HepG2 (cell line): ENCODE results near the gene C9. TPM values are rescaled to one million over a fixed set of nuclear protein-coding genes. Genes with fewer than 3 reads are reported as not detected.

Source experiments
- BCL6 ChIP-seq: IDR thresholded peaks from 2 replicates; pipeline ENCODE4 v1.6.1; 2016; ENCODE audit warnings: missing genetic modification reagents, missing compliant biosample characterization
- FOXJ3 ChIP-seq: sonication (generic); formaldehyde crosslinking; IDR thresholded peaks from 2 replicates; pipeline ENCODE4 v1.4.0; 2020; ENCODE audit warnings: missing genetic modification reagents, mild to moderate bottlenecking, borderline replicate concordance
- HNF4G ChIP-seq, 2 experiments: sonication (generic) in 1 of 2; formaldehyde crosslinking in 1 of 2; IDR thresholded peaks; 2 replicates each; pipeline versions ENCODE4 v1.4.0 to v1.6.1; 2011 to 2020; ENCODE audit warnings: borderline replicate concordance in 2 of 2, low read depth in 2 of 2, mild to moderate bottlenecking in 2 of 2, low read length in 1 of 2, missing genetic modification reagents in 1 of 2, moderate library complexity in 1 of 2
- MAFG ChIP-seq: sonication (generic); formaldehyde crosslinking; IDR thresholded peaks from 2 replicates; pipeline ENCODE4 v1.5.1; 2020; ENCODE audit warnings: mild to moderate bottlenecking, missing genetic modification reagents
- MYC ChIP-seq: sonication (generic); formaldehyde crosslinking; IDR thresholded peaks from 2 replicates; pipeline ENCODE4 v1.9.0; 2021; ENCODE audit warnings: missing genetic modification reagents, borderline replicate concordance
- RCOR2 ChIP-seq: IDR thresholded peaks from 2 replicates; pipeline ENCODE4 v1.6.1; 2016; ENCODE audit warnings: missing biosample characterization, missing genetic modification reagents
- SYNCRIP ChIP-seq: fragments of 200-400 bp; formaldehyde crosslinking; IDR thresholded peaks from 2 replicates; pipeline ENCODE4 v1.6.1; 2018; ENCODE audit warnings: mild to moderate bottlenecking, low read depth, low read length; ENCODE audit not compliant: insufficient read depth
- U2AF2 ChIP-seq: fragments of 200-400 bp; formaldehyde crosslinking; IDR thresholded peaks from 2 replicates; pipeline ENCODE4 v1.6.1; 2017; ENCODE audit warnings: low read depth, mild to moderate bottlenecking, low read length
- YY1 ChIP-seq: IDR thresholded peaks from 2 replicates; pipeline ENCODE4 v1.6.1; 2011; ENCODE audit warnings: low read length, low read depth, moderate library complexity, mild to moderate bottlenecking; ENCODE audit not compliant: insufficient read depth, insufficient replicate concordance
- ZNF12 ChIP-seq: sonication (generic); formaldehyde crosslinking; IDR thresholded peaks from 2 replicates; pipeline ENCODE4 v1.5.0; 2020; ENCODE audit warnings: missing genetic modification reagents
- ZNF549 ChIP-seq: sonication (generic); formaldehyde crosslinking; IDR thresholded peaks from 2 replicates; pipeline ENCODE4 v1.5.0; 2020; ENCODE audit warnings: missing genetic modification reagents
- ZNF660 ChIP-seq: sonication (generic); formaldehyde crosslinking; IDR thresholded peaks from 2 replicates; pipeline ENCODE4 v1.5.1; 2020; ENCODE audit warnings: mild to moderate bottlenecking, low read depth, missing genetic modification reagents, borderline replicate concordance
- ZNF740 ChIP-seq: sonication (generic); formaldehyde crosslinking; IDR thresholded peaks from 2 replicates; pipeline ENCODE4 v1.4.0; 2020; ENCODE audit warnings: missing genetic modification reagents
- ZNF883 ChIP-seq: sonication (generic); formaldehyde crosslinking; IDR thresholded peaks from 2 replicates; pipeline ENCODE4 v1.5.1; 2020; ENCODE audit warnings: mild to moderate bottlenecking, missing genetic modification reagents; ENCODE audit errors: not compliant biosample characterization
- ZSCAN30 ChIP-seq: sonication (generic); formaldehyde crosslinking; IDR thresholded peaks from 2 replicates; pipeline ENCODE4 v1.5.0; 2020; ENCODE audit warnings: mild to moderate bottlenecking, missing genetic modification reagents
- ZSCAN31 ChIP-seq: sonication (generic); formaldehyde crosslinking; IDR thresholded peaks from 2 replicates; pipeline ENCODE4 v1.5.0; 2020; ENCODE audit warnings: low read depth, mild to moderate bottlenecking, missing genetic modification reagents
- polyA plus RNA-seq, 8 experiments: library from polyadenylated mRNA; depleted of rRNA in 3 of 8; stranded (reverse) in 7 of 8; unstranded in 1 of 8; fragments of >200 nt; fragmentation: Illumina TruSeq in 4 of 8; extraction: Trizol in 4 of 8; gene quantifications; 2 replicates each; pipeline versions ENCODE4 v1.2.1 to v1.2.3, GENCODE V29; 2011 to 2016; ENCODE audit warnings: low read depth in 4 of 8, missing spikeins in 1 of 8, mixed read lengths in 1 of 8; ENCODE audit not compliant: insufficient read depth in 1 of 8
- total RNA-seq, 5 experiments: library from RNA; depleted of rRNA; stranded (reverse); fragments of >200 nt; fragmentation: Illumina TruSeq; extraction: Trizol; gene quantifications; 2 replicates each; pipeline ENCODE4 v1.2.3, GENCODE V29; 2016; ENCODE audit warnings: low read depth in 1 of 5
- TF ChIP-seq, protein P1 (sequence below): IDR thresholded peaks from 2 replicates; pipeline ENCODE4 v1.6.1; 2018; ENCODE audit warnings: missing genetic modification reagents, mild to moderate bottlenecking, missing compliant biosample characterization
- TF ChIP-seq, protein P2 (sequence below), 2 experiments: sonication (generic) in 1 of 2; formaldehyde crosslinking in 1 of 2; IDR thresholded peaks; 2 replicates each; pipeline versions ENCODE4 v1.4.0 to v1.6.1; 2016 to 2020; ENCODE audit warnings: borderline replicate concordance in 1 of 2, low read depth in 1 of 2, mild to moderate bottlenecking in 1 of 2, missing genetic modification reagents in 1 of 2
- TF ChIP-seq, protein P3 (sequence below): sonication (generic); formaldehyde crosslinking; IDR thresholded peaks from 2 replicates; pipeline ENCODE4 v1.5.0; 2020; ENCODE audit warnings: mild to moderate bottlenecking, missing genetic modification reagents, moderate library complexity

Gene C9
- total and polyA plus RNA-seq, 2 of the 13 experiments (the other 11 are each of a cell fraction or from before 2014, with no cell fraction given) = not detected

- TF ChIP-seq, protein P1, sequence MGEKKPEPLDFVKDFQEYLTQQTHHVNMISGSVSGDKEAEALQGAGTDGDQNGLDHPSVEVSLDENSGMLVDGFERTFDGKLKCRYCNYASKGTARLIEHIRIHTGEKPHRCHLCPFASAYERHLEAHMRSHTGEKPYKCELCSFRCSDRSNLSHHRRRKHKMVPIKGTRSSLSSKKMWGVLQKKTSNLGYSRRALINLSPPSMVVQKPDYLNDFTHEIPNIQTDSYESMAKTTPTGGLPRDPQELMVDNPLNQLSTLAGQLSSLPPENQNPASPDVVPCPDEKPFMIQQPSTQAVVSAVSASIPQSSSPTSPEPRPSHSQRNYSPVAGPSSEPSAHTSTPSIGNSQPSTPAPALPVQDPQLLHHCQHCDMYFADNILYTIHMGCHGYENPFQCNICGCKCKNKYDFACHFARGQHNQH (CRISPR knock-in tag) = no peak
- no peak for TF ChIP-seq ZNF549 (CRISPR knock-in tag)
- TF ChIP-seq, protein P2, sequence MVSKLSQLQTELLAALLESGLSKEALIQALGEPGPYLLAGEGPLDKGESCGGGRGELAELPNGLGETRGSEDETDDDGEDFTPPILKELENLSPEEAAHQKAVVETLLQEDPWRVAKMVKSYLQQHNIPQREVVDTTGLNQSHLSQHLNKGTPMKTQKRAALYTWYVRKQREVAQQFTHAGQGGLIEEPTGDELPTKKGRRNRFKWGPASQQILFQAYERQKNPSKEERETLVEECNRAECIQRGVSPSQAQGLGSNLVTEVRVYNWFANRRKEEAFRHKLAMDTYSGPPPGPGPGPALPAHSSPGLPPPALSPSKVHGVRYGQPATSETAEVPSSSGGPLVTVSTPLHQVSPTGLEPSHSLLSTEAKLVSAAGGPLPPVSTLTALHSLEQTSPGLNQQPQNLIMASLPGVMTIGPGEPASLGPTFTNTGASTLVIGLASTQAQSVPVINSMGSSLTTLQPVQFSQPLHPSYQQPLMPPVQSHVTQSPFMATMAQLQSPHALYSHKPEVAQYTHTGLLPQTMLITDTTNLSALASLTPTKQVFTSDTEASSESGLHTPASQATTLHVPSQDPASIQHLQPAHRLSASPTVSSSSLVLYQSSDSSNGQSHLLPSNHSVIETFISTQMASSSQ (IDR thresholded peaks at IDR 0.05; ENCODE audit: low read depth) = peak; percentile 80
- TF ChIP-seq, protein P2 (CRISPR knock-in tag; IDR thresholded peaks at IDR 0.05; ENCODE audit: borderline replicate concordance) = no peak
- no peak for TF ChIP-seq U2AF2
- TF ChIP-seq HNF4G (IDR thresholded peaks at IDR 0.05; ENCODE audit: borderline replicate concordance, low read depth, low read length) = peak; percentile 63
- no peak for TF ChIP-seq HNF4G (CRISPR knock-in tag; IDR thresholded peaks at IDR 0.05; ENCODE audit: borderline replicate concordance, low read depth)
- no peak for TF ChIP-seq ZSCAN30
- TF ChIP-seq ZNF12 (CRISPR knock-in tag) = no peak
- TF ChIP-seq, protein P3, sequence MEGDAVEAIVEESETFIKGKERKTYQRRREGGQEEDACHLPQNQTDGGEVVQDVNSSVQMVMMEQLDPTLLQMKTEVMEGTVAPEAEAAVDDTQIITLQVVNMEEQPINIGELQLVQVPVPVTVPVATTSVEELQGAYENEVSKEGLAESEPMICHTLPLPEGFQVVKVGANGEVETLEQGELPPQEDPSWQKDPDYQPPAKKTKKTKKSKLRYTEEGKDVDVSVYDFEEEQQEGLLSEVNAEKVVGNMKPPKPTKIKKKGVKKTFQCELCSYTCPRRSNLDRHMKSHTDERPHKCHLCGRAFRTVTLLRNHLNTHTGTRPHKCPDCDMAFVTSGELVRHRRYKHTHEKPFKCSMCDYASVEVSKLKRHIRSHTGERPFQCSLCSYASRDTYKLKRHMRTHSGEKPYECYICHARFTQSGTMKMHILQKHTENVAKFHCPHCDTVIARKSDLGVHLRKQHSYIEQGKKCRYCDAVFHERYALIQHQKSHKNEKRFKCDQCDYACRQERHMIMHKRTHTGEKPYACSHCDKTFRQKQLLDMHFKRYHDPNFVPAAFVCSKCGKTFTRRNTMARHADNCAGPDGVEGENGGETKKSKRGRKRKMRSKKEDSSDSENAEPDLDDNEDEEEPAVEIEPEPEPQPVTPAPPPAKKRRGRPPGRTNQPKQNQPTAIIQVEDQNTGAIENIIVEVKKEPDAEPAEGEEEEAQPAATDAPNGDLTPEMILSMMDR (CRISPR knock-in tag) = no peak
- peak; percentile 79 for TF ChIP-seq BCL6 (CRISPR knock-in tag)
- no peak for TF ChIP-seq MAFG (CRISPR knock-in tag)
- TF ChIP-seq ZSCAN31 (CRISPR knock-in tag) = no peak
- TF ChIP-seq YY1 = no peak
- no peak for TF ChIP-seq ZNF883 (CRISPR knock-in tag)
- no peak for TF ChIP-seq SYNCRIP
- no peak for TF ChIP-seq ZNF660 (CRISPR knock-in tag)
- TF ChIP-seq ZNF740 (CRISPR knock-in tag) = no peak
- 0 out of 2 replicates have a peak, but pooled peaks have one; percentile 24 for TF ChIP-seq FOXJ3 (CRISPR knock-in tag)
- no peak for TF ChIP-seq RCOR2 (CRISPR knock-in tag)
- no peak for TF ChIP-seq MYC (CRISPR knock-in tag)
Measured at GRCh38 chr5:39400713-39401578, 36.7 kb upstream of the C9 start (continued).
